ENCODE results near the gene ALOX15B. TPM values are rescaled to one million over a fixed set of nuclear protein-coding genes. Genes with fewer than 3 reads are reported as not detected.

ALOX15B gene
- total and polyA plus RNA-seq, 9 of the 15 experiments (the other 6 are each of a cell fraction or from before 2014, with no cell fraction given): 0.04 TPM; not detected in 8

DNA sequence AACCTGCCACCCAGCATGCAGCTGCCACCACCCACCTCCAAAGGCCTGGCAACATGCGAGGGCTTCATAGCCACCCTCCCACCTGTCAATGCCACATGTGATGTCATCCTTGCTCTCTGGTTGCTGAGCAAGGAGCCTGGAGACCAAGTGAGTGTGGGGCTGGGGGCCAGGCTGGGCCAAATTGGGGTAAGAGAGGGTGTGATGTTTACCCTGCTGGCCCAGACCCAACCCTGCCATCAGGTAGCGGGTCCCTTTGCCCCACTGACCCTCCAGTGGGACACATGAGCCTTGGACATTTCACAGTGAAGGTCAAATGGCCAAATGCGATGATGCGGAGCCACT lies 8.9 kb downstream of the ALOX15B start:
- no peaks in the 10 kb centered on the region for H3K79me2 ChIP-seq (ENCODE audit: control insufficient read depth, insufficient read depth, low read length)
- H3K9ac ChIP-seq (ENCODE audit: insufficient read depth in 1 of 2, low read depth in 2 of 2, low read length in 2 of 2): no peak overlapping the region
- no peak overlapping the region for H3K4me2 ChIP-seq (ENCODE audit: insufficient read depth, low read length)
- no peaks in the 10 kb centered on the region for H3K9me3 ChIP-seq (replicated peaks; ENCODE audit: control insufficient read depth, insufficient read depth, low read depth, low read length)
- no peak overlapping the region for H2AFZ ChIP-seq (ENCODE audit: low read depth, low read length)
- no peaks in the 10 kb centered on the region for H3K4me1 ChIP-seq (replicated peaks in 1 of 2; ENCODE audit: control insufficient read depth in 2 of 2, insufficient read depth in 2 of 2, low read length in 2 of 2)
- in situ Hi-C loops (cut with MboI) (no loop called here), intact Hi-C loops (cut with micrococcal nuclease) (loop anchor here (10.0 kb wide), 1 partner anchor 223 kb away; no protein-coding TSS in a partner anchor)
- H4K20me1 ChIP-seq (replicated peaks; ENCODE audit: control insufficient read depth, insufficient read depth, low read length): no peaks in the 10 kb centered on the region; the same call in 1 of the 2 replicates
- FAIRE-seq (no peak), DNase-seq (ENCODE audit: extremely low read depth in 1 of 4, low spot score in 3 of 4) (no peak), ATAC-seq (no peak)
- H3K9me1 ChIP-seq (ENCODE audit: control insufficient read depth, insufficient read depth, low read length): no peaks in the 10 kb centered on the region
- no peak overlapping the region for H3K4me3 ChIP-seq
- no peak overlapping the region for H3K27ac ChIP-seq (ENCODE audit: extremely low read depth, low read depth, low read length)
- POLR2A ChIA-PET: no interaction called here
- TF ChIP-seq, protein P1, sequence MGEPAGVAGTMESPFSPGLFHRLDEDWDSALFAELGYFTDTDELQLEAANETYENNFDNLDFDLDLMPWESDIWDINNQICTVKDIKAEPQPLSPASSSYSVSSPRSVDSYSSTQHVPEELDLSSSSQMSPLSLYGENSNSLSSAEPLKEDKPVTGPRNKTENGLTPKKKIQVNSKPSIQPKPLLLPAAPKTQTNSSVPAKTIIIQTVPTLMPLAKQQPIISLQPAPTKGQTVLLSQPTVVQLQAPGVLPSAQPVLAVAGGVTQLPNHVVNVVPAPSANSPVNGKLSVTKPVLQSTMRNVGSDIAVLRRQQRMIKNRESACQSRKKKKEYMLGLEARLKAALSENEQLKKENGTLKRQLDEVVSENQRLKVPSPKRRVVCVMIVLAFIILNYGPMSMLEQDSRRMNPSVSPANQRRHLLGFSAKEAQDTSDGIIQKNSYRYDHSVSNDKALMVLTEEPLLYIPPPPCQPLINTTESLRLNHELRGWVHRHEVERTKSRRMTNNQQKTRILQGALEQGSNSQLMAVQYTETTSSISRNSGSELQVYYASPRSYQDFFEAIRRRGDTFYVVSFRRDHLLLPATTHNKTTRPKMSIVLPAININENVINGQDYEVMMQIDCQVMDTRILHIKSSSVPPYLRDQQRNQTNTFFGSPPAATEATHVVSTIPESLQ (CRISPR knock-in tag; IDR thresholded peaks at IDR 0.05): no peak
- no peak for TF ChIP-seq SMARCA5 (IDR thresholded peaks at IDR 0.05)
- TF ChIP-seq ZC3H11A (IDR thresholded peaks at IDR 0.05; ENCODE audit: low read depth, low read length): no peak
- no peak for TF ChIP-seq ZKSCAN8 (CRISPR knock-in tag; IDR thresholded peaks at IDR 0.05)
- no peak for TF ChIP-seq NONO (IDR thresholded peaks at IDR 0.05; ENCODE audit: low read depth in 2 of 2, low read length in 1 of 2)
- no peak for TF ChIP-seq NR3C1 (CRISPR knock-in tag; IDR thresholded peaks at IDR 0.05)
- no peak for TF ChIP-seq DDX20 (tag; IDR thresholded peaks at IDR 0.05; ENCODE audit: low read depth)
- TF ChIP-seq, protein P2, sequence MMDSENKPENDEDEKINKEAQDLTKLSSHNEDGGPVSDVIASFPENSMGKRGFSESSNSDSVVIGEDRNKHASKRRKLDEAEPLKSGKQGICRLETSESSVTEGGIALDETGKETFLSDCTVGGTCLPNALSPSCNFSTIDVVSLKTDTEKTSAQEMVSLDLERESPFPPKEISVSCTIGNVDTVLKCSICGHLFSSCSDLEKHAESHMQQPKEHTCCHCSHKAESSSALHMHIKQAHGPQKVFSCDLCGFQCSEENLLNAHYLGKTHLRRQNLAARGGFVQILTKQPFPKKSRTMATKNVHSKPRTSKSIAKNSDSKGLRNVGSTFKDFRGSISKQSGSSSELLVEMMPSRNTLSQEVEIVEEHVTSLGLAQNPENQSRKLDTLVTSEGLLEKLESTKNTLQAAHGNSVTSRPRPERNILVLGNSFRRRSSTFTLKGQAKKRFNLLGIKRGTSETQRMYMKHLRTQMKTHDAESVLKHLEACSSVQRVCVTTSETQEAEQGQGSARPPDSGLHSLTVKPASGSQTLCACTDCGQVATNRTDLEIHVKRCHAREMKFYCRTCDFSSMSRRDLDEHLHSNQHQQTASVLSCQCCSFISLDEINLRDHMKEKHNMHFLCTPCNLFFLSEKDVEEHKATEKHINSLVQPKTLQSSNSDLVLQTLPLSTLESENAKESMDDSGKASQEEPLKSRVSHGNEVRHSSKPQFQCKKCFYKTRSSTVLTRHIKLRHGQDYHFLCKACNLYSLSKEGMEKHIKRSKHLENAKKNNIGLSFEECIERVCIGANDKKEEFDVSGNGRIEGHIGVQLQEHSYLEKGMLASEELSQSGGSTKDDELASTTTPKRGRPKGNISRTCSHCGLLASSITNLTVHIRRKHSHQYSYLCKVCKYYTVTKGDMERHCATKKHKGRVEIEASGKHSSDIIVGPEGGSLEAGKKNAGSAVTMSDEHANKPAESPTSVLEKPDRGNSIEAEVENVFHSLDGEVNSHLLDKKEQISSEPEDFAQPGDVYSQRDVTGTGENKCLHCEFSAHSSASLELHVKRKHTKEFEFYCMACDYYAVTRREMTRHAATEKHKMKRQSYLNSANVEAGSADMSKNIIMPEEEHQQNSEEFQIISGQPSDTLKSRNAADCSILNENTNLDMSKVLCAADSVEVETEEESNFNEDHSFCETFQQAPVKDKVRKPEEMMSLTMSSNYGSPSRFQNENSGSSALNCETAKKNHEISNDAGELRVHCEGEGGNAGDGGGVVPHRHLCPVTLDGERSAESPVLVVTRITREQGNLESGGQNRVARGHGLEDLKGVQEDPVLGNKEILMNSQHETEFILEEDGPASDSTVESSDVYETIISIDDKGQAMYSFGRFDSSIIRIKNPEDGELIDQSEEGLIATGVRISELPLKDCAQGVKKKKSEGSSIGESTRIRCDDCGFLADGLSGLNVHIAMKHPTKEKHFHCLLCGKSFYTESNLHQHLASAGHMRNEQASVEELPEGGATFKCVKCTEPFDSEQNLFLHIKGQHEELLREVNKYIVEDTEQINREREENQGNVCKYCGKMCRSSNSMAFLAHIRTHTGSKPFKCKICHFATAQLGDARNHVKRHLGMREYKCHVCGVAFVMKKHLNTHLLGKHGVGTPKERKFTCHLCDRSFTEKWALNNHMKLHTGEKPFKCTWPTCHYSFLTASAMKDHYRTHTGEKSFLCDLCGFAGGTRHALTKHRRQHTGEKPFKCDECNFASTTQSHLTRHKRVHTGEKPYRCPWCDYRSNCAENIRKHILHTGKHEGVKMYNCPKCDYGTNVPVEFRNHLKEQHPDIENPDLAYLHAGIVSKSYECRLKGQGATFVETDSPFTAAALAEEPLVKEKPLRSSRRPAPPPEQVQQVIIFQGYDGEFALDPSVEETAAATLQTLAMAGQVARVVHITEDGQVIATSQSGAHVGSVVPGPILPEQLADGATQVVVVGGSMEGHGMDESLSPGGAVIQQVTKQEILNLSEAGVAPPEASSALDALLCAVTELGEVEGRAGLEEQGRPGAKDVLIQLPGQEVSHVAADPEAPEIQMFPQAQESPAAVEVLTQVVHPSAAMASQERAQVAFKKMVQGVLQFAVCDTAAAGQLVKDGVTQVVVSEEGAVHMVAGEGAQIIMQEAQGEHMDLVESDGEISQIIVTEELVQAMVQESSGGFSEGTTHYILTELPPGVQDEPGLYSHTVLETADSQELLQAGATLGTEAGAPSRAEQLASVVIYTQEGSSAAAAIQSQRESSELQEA (IDR thresholded peaks at IDR 0.05; ENCODE audit: low read depth): no peak
- no peak for TF ChIP-seq XRCC3 (IDR thresholded peaks at IDR 0.05)
- H3K27me3 ChIP-seq (ENCODE audit: control insufficient read depth in 2 of 2, insufficient read depth in 2 of 2, low read length in 2 of 2): peaks cover 30 to 55% of the 10 kb centered on the region in 2 experiments
- 21% methylated on average over 3 of the region's 4 CpGs for WGBS (ENCODE audit: insufficient coverage, low coverage, missing lambda C conversion rate)
- no TSS peak for BruUV-seq (replicated peaks)
- no peaks in the 10 kb centered on the region for H3K36me3 ChIP-seq (ENCODE audit: control insufficient read depth, insufficient read depth, low read length)
- CTCF ChIA-PET (ENCODE audit: low intra/inter-chr PET ratio): no interaction called here
